ENCODE results near the gene FAF1. TPM values are rescaled to one million over a fixed set of nuclear protein-coding genes. Genes with fewer than 3 reads are reported as not detected.

Gene FAF1
- total RNA-seq, 1 donor from 2014 or later: 46.4 TPM

DNA sequence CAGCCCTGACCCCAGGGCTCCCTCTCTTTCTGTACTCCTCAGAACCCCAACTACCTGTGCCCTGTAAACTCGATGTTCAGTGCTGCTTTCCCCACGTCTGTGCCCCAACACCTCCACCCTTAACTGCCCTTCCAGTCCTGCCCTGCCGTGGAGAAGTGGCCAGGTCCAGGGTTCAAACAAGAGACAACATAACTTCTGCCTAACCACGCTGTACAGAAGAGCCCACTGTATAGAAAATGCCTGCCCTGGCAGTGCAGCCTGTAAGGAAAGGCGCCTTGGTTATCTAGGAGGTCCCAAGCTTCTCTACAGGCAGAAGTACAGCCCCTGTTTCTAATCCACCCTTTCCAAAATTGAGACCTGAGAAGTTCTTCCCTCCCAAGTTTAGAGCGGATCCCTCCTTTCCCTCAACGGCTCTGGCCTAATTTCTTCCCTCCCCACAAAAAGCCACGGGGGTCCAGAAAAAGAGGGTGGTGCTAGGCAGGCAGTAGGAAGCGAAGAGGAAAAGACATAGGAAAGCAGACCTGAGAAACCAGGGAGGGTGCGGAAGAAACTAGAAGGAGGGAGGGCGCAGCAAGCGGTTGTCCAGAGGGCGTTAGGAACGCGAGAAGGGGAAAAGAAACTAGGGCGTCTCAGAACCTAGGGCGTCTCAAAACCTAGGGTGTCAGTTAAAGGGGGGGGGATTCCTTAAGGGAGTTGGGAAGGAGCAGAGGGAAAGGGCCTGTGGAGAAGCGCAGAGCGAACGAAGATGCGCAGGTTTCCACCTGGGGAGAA lies 540.0 kb downstream of the FAF1 start:
- H3K27ac ChIP-seq: no peak overlapping the region

GRCh38 chr1:50419192-50419906 lies 540.7 kb downstream of the FAF1 start:
- DNase-seq (no peak), ATAC-seq (peak; percentile 13)
- Histone ChIP-seq H3K4me1 (peaks cover 30% of the 10 kb centered on the region), H3K9me3 (no peaks in the 10 kb centered on the region), H3K27me3 (peaks cover 98% of the 10 kb centered on the region), H3K36me3 (no peaks in the 10 kb centered on the region), H3K4me3 (no peak overlapping the region), H3K27ac (no peak overlapping the region)
- intact Hi-C loops (cut with DNase I): no loop called here
- no peak for TF ChIP-seq CTCF (IDR thresholded peaks at IDR 0.05)

More for the DNA sequence above, 540.0 kb downstream of the FAF1 start:
- ATAC-seq (no peak), DNase-seq (no peak)
- Histone ChIP-seq H3K36me3 (no peaks in the 10 kb centered on the region), H3K27me3 (peaks cover 98% of the 10 kb centered on the region), H3K9me3 (no peaks in the 10 kb centered on the region), H3K4me3 (no peak overlapping the region), H3K4me1 (peaks cover 38% of the 10 kb centered on the region)
- intact Hi-C loops (cut with DNase I): no loop called here
- no peak for TF ChIP-seq CTCF (IDR thresholded peaks at IDR 0.05)

DNA sequence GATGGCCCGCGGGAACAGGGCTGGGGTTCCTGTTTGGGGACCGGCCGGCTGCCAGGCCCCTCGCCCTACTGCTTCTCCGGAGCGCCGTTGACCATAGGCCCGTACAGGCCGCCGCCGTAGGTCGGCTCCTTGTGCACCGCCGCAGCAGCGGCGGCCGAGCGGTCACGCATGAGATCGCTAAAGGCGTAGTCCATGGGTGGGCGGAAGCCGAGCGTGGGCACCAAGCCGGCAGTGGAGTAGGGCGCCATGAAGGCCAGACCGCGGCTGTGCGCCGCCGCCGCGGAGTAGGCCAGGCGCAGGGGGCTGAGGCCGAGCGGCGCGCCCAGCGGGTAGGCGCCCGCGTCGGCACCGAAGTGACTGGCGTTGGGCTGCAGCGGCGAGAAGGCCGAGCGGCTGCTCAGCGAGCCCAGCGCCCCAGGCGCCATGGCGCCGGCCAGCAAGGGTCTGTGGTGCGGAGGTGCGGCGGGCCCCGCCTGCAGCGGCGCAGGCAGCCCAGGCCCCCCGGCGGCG lies 541.4 kb downstream of the FAF1 start:
- DNase-seq (no peak), ATAC-seq (peak; percentile 7)

DNA sequence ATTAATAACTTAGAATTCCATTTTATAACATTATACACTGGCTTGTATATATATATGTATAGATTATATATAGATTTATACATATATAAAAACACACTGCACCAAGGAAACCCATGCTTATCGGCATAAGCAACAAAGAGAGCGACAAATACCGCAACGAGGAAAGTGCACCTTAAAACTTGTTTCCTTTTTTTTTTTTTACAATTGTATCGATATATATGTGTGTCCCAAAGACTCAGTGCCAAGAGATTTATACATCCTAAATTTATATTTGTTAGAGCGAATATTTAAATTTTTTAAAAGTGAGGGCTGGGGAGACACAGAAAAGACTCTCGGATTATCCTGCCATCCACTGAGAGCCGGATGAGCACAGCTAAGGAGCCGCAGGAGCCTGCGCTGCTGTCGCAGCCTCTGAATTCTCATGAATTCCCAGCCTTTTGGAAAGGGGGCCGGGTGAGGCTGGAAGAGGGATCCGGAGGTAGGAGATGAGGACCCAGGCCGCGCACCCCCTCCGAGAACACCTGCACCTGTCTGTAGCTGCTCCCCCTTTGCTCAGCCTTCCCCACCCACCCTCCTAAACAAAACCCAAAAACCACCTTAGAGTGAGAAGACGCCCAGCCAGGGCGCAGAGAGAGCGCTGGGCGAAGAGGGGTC lies 542.0 kb downstream of the FAF1 start:
- Histone ChIP-seq H3K4me3 (no peak overlapping the region), H3K4me1 (peaks cover 19% of the 10 kb centered on the region), H3K36me3 (no peaks in the 10 kb centered on the region), H3K27ac (no peak overlapping the region), H3K9me3 (no peaks in the 10 kb centered on the region), H3K27me3 (peaks cover 96% of the 10 kb centered on the region)
- intact Hi-C loops (cut with DNase I): no loop called here
- DNase-seq (no peak), ATAC-seq (no peak)
- TF ChIP-seq CTCF (IDR thresholded peaks at IDR 0.05): no peak

More for the DNA sequence above, 541.4 kb downstream of the FAF1 start:
- intact Hi-C loops (cut with DNase I): no loop called here
- no peaks in the 10 kb centered on the region for H3K9me3 ChIP-seq
- peaks cover 25% of the 10 kb centered on the region for H3K4me1 ChIP-seq
- no peak for TF ChIP-seq CTCF (IDR thresholded peaks at IDR 0.05)
- no peaks in the 10 kb centered on the region for H3K36me3 ChIP-seq
- no peak overlapping the region for H3K27ac ChIP-seq
- H3K4me3 ChIP-seq: no peak overlapping the region
- H3K27me3 ChIP-seq: peaks cover 98% of the 10 kb centered on the region

DNA sequence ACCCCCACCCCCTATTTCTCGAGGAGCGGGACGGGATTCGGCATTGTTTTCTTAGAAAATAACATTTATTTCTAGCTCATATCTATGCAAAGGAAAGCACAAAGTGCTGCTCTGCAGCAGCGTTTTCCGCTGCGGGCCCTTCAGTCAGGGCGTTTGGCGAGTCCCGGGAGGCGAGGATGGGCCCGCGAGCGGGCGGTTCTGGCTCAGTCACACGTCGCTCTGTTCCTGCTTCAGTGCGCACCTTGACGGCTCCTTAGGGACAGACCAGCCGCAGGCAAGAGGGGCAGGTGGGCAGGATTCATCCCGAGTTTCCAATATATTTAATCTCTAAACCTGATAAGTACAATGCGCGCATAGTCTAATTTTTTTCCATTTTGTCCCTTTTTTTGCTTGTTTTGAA lies 542.6 kb downstream of the FAF1 start:
- DNase-seq: no peak
- intact Hi-C loops (cut with DNase I): no loop called here
- H3K9me3 ChIP-seq: no peaks in the 10 kb centered on the region
- no peak overlapping the region for H3K4me3 ChIP-seq
- TF ChIP-seq CTCF (IDR thresholded peaks at IDR 0.05): no peak
- peaks cover 15% of the 10 kb centered on the region for H3K4me1 ChIP-seq
- no peaks in the 10 kb centered on the region for H3K36me3 ChIP-seq
- H3K27ac ChIP-seq: no peak overlapping the region
- ATAC-seq: no peak
- H3K27me3 ChIP-seq: peaks cover 90% of the 10 kb centered on the region
